K562 (cell line): Measurements from ENCODE around the gene MPIG6B. TPM values are rescaled to one million over a fixed set of nuclear protein-coding genes. Genes with fewer than 3 reads are reported as not detected.

Source experiments
- ATAC-seq: fragments of 200-7000 bp; cut with Tn5 transposase; 3 replicates; pipeline ENCODE4 v1.9.1; 2020; ENCODE audit warnings: moderate library complexity
- BruUV-seq: library from RNA; stranded (reverse); fragments of 400-500 nt; replicated peaks from 2 replicates; lab custom pipeline; 2021; lab: Mats Ljungman, UMichigan
- CTCF ChIA-PET: fragments of 300-600 bp; formaldehyde crosslinking; extraction: SDS; loops from one replicate; lab custom pipeline; 2021; ENCODE audit warnings: low intra/inter-chr PET ratio; lab: Yijun Ruan, JAX
- POLR2A ChIA-PET: fragments of 300-600, 350-650 bp; sonication (Branson Sonifier 250); formaldehyde crosslinking; extraction: SDS; loops from one replicate; lab custom pipeline; 2021; ENCODE audit warnings: antibody characterized with exemption, inconsistent platforms; lab: Yijun Ruan, JAX
- DNase-seq, 4 experiments: peaks; one replicate each; pipeline versions ENCODE4 v3.0.0 to v3.0.0-alpha.2; 2011 to 2018; ENCODE audit warnings: low spot score in 3 of 4, mixed read lengths in 3 of 4; ENCODE audit errors: extremely low read depth in 1 of 4
- FAIRE-seq: peaks from 2 replicates; lab custom pipeline; 2011; peaks lifted over from hg19 to GRCh38; lab: Jason Lieb, UNC
- H2AFZ ChIP-seq: 2 replicates; pipeline ENCODE4 v1.6.0; 2011; ENCODE audit warnings: low read depth, low read length, control low read depth, inconsistent platforms
- H3K27ac ChIP-seq: fragments of 200-600 bp; 3 replicates; pipeline ENCODE4 v1.8.0; 2011; ENCODE audit warnings: low read depth, mild to moderate bottlenecking, control low read depth, inconsistent platforms, low read length, moderate library complexity, mixed read lengths; ENCODE audit errors: extremely low read depth
- H3K27me3 ChIP-seq, 2 experiments: fragments of 300-600 bp in 1 of 2; 2 replicates in 1 of 2; 3 replicates in 1 of 2; pipeline versions ENCODE4 v1.6.0 to v1.8.0; 2011; ENCODE audit warnings: inconsistent platforms in 2 of 2, low read length in 2 of 2, mild to moderate bottlenecking in 1 of 2, mixed read lengths in 1 of 2, moderate library complexity in 1 of 2; ENCODE audit not compliant: control insufficient read depth in 2 of 2, insufficient read depth in 2 of 2
- H3K36me3 ChIP-seq: fragments of 300-600 bp; 3 replicates; pipeline ENCODE4 v1.8.0; 2011; ENCODE audit warnings: mild to moderate bottlenecking, low read length, inconsistent platforms; ENCODE audit not compliant: control insufficient read depth, insufficient read depth
- H3K4me1 ChIP-seq, 2 experiments: fragments of 200-600 bp in 1 of 2; replicated peaks in 1 of 2; 2 replicates in 1 of 2; 3 replicates in 1 of 2; pipeline versions ENCODE4 v1.5.1 to v1.8.0; 2011; ENCODE audit warnings: inconsistent platforms in 2 of 2, low read length in 2 of 2, mild to moderate bottlenecking in 1 of 2, mixed read lengths in 1 of 2, moderate library complexity in 1 of 2; ENCODE audit not compliant: control insufficient read depth in 2 of 2, insufficient read depth in 2 of 2
- H3K4me2 ChIP-seq: 2 replicates; pipeline ENCODE4 v1.6.1; 2011; ENCODE audit warnings: low read length, control low read depth, inconsistent platforms, mixed read lengths; ENCODE audit not compliant: insufficient read depth
- H3K4me3 ChIP-seq: fragments of 200-600 bp; sonication (generic), shearing (Covaris generic); 2 replicates; pipeline ENCODE4 v1.5.1; 2016; ENCODE audit warnings: control low read depth, inconsistent platforms
- H3K79me2 ChIP-seq: fragments of 200-600 bp; 3 replicates; pipeline ENCODE4 v1.8.0; 2011; ENCODE audit warnings: low read length, inconsistent platforms; ENCODE audit not compliant: control insufficient read depth, insufficient read depth
- H3K9ac ChIP-seq, 2 experiments: 2 replicates each; pipeline versions ENCODE4 v1.6.0 to v1.6.1; 2011; ENCODE audit warnings: low read depth in 2 of 2, low read length in 2 of 2, control low read depth in 1 of 2, inconsistent platforms in 1 of 2, mild to moderate bottlenecking in 1 of 2, mixed read lengths in 1 of 2; ENCODE audit not compliant: insufficient read depth in 1 of 2
- H3K9me1 ChIP-seq: one replicate; pipeline ENCODE4 v1.6.0; 2011; ENCODE audit warnings: inconsistent platforms, mild to moderate bottlenecking, low read length, moderate library complexity; ENCODE audit not compliant: control insufficient read depth, insufficient read depth
- H3K9me3 ChIP-seq: replicated peaks from 2 replicates; pipeline ENCODE4 v1.5.1; 2011; ENCODE audit warnings: low read depth, low read length, inconsistent platforms; ENCODE audit not compliant: control insufficient read depth, insufficient read depth
- H4K20me1 ChIP-seq: replicated peaks from 2 replicates; pipeline ENCODE4 v1.6.1; 2011; ENCODE audit warnings: low read length, inconsistent platforms, mixed read lengths; ENCODE audit not compliant: control insufficient read depth, insufficient read depth
- ATF1 ChIP-seq, 2 experiments: fragments of 450-650 bp in 1 of 2; IDR thresholded peaks; 2 replicates each; pipeline ENCODE4 v1.6.1; 2016; ENCODE audit warnings: missing compliant biosample characterization in 1 of 2, missing genetic modification characterization in 1 of 2
- COPS2 ChIP-seq: fragments of 450-650 bp; conservative IDR thresholded peaks from 2 replicates; pipeline ENCODE4 v1.6.1; 2016; ENCODE audit warnings: mild to moderate bottlenecking, moderate library complexity
- CREB5 ChIP-seq: fragments of 250-450 bp; sonication (Bioruptor Pico); IDR thresholded peaks from 2 replicates; pipeline ENCODE4 v1.5.0; 2020; ENCODE audit warnings: mild to moderate bottlenecking
- DPF2 ChIP-seq: fragments of 450-650 bp; IDR thresholded peaks from 2 replicates; pipeline ENCODE4 v1.6.1; 2016
- E2F3 ChIP-seq: fragments of 250-450 bp; sonication (Bioruptor Pico); IDR thresholded peaks from 2 replicates; pipeline ENCODE4 v1.4.0; 2020; ENCODE audit warnings: mild to moderate bottlenecking
- EP300 ChIP-seq: IDR thresholded peaks from 2 replicates; pipeline ENCODE4 v1.6.1; 2012; ENCODE audit warnings: low read length, improper control_type of control experiment
- GATAD2A ChIP-seq: fragments of 450-650 bp; IDR thresholded peaks from 2 replicates; pipeline ENCODE4 v1.6.1; 2017
- MLX ChIP-seq, 2 experiments: fragments of 450-650 bp in 1 of 2; sonication (generic) in 1 of 2; formaldehyde crosslinking; conservative IDR thresholded peaks; 2 replicates each; pipeline versions ENCODE4 v1.4.0 to v1.8.1; 2020 to 2022; ENCODE audit warnings: mild to moderate bottlenecking in 1 of 2, missing genetic modification reagents in 1 of 2
- MYC ChIP-seq, 2 experiments: fragments of 250-450 bp in 1 of 2; sonication (Bioruptor Pico) in 1 of 2; IDR thresholded peaks; 2 replicates each; pipeline versions ENCODE4 v1.5.1 to v1.6.1; 2012 to 2021; ENCODE audit warnings: low read depth in 2 of 2, borderline replicate concordance in 1 of 2, improper control_type of control experiment in 1 of 2, low read length in 1 of 2, mild to moderate bottlenecking in 1 of 2, moderate library complexity in 1 of 2
- NFATC3 ChIP-seq: fragments of 450-650 bp; IDR thresholded peaks from 2 replicates; pipeline ENCODE4 v1.6.1; 2017; ENCODE audit warnings: mild to moderate bottlenecking
- PCBP2 ChIP-seq: fragments of 200-400 bp; formaldehyde crosslinking; IDR thresholded peaks from 2 replicates; pipeline ENCODE4 v1.6.1; 2018; ENCODE audit warnings: low read length, low read depth, mild to moderate bottlenecking, moderate library complexity; ENCODE audit not compliant: poor library complexity, severe bottlenecking
- POLR2G ChIP-seq: fragments of 200-400 bp; formaldehyde crosslinking; IDR thresholded peaks from 2 replicates; pipeline ENCODE4 v1.6.1; 2017; ENCODE audit warnings: low read depth, mild to moderate bottlenecking, antibody characterized with exemption, low read length, moderate library complexity
- RBFOX2 ChIP-seq: fragments of 200-400 bp; formaldehyde crosslinking; IDR thresholded peaks from 2 replicates; pipeline ENCODE4 v1.6.1; 2017; ENCODE audit warnings: low read depth, mild to moderate bottlenecking, low read length, moderate library complexity
- RBM22 ChIP-seq: fragments of 200-400 bp; formaldehyde crosslinking; IDR thresholded peaks from 2 replicates; pipeline ENCODE4 v1.6.1; 2018; ENCODE audit warnings: low read length, low read depth; ENCODE audit not compliant: poor library complexity, severe bottlenecking
- RHOXF2B ChIP-seq: fragments of 250-450 bp; sonication (Bioruptor Pico); conservative IDR thresholded peaks from 2 replicates; pipeline ENCODE4 v1.5.1; 2021
- SMAD4 ChIP-seq: fragments of 250-450 bp; sonication (Bioruptor Pico); conservative IDR thresholded peaks from 2 replicates; pipeline ENCODE4 v1.8.0; 2021; ENCODE audit warnings: inconsistent platforms, mild to moderate bottlenecking, moderate library complexity
- ZBTB1 ChIP-seq: sonication (generic); formaldehyde crosslinking; IDR thresholded peaks from 2 replicates; pipeline ENCODE4 v1.8.1; 2023; ENCODE audit warnings: missing genetic modification reagents, low read depth, mild to moderate bottlenecking, borderline replicate concordance
- ZNF696 ChIP-seq: fragments of 250-450 bp; sonication (Bioruptor Pico); conservative IDR thresholded peaks from 2 replicates; pipeline ENCODE4 v1.4.0; 2020; ENCODE audit warnings: mild to moderate bottlenecking, moderate library complexity
- ZNF699 ChIP-seq: fragments of 250-450 bp; sonication (Bioruptor Pico); IDR thresholded peaks from 2 replicates; pipeline ENCODE4 v1.8.0; 2021; ENCODE audit warnings: mild to moderate bottlenecking, moderate library complexity; ENCODE audit not compliant: insufficient replicate concordance
- WGBS: fragments of 100-300 bp; shearing (Covaris generic); methylation state at CpG from one replicate; pipeline ENCODE4 v1.1.6; 2016; ENCODE audit warnings: low coverage, mixed read lengths; ENCODE audit not compliant: insufficient coverage; ENCODE audit errors: missing lambda C conversion rate; 5-methylcytosine and 5-hydroxymethylcytosine counted together
- in situ Hi-C: fragments of 300-500 bp; cut with MboI; formaldehyde crosslinking; loops from 4 replicates; pipeline ENCODE4 v1.15.0; 2018; ENCODE audit warnings: inconsistent platforms, mixed read lengths
- intact Hi-C: fragments of 100-400 bp; cut with micrococcal nuclease; formaldehyde crosslinking; loops from 2 replicates; pipeline ENCODE4 v1.14.2; 2022
- polyA plus RNA-seq, 8 experiments: library from polyadenylated mRNA; depleted of rRNA in 4 of 8; stranded (reverse) in 5 of 8; unstranded in 3 of 8; fragments of >200 nt; fragmentation: Nextera tagmentation in 2 of 8; fragmentation: Illumina TruSeq in 1 of 8; extraction: Ambion mirVana in 2 of 8; extraction: Trizol in 1 of 8; gene quantifications; 2 replicates each; pipeline versions ENCODE4 v1.2.1 to v1.2.3, GENCODE V29; 2011 to 2014; ENCODE audit warnings: inconsistent platforms in 1 of 8, missing spikeins in 1 of 8
- total RNA-seq, 7 experiments: library from RNA; depleted of rRNA in 6 of 7; stranded (reverse); fragments of >200 nt in 6 of 7; fragmentation: Illumina TruSeq in 2 of 7; extraction: Trizol in 2 of 7; gene quantifications; 2 replicates each; pipeline versions ENCODE4 v1.2.1 to v1.2.3, GENCODE V29; 2011 to 2021; ENCODE audit warnings: low replicate concordance in 1 of 7

MPIG6B gene
- total and polyA plus RNA-seq, 9 of the 15 experiments (the other 6 are each of a cell fraction or from before 2014, with no cell fraction given) = 0.11 to 1.2 (median 0.28) TPM; not detected in 1

- intact Hi-C loops = no loop called here
- no peak overlapping the region for H3K4me2 ChIP-seq
- POLR2A ChIA-PET = interaction anchor here (0.5 to 15.0 kb wide), 13 partner anchors 11 to 477 kb away, joined by 3 to 236 read pairs (median 4); partner anchors contain the start of genes ABHD16A, C6orf47, CLIC1 and CSNK2B
- H3K9me3 ChIP-seq = no peaks in the 10 kb centered on the region
- H3K4me1 ChIP-seq = peaks cover 43 to 53% of the 10 kb centered on the region in 2 experiments
- no peaks in the 10 kb centered on the region for H3K27me3 ChIP-seq
- no peak overlapping the region for H2AFZ ChIP-seq
- 89% methylated on average over 24 of the region's 25 CpGs for WGBS
- no peak for DNase-seq
- H3K36me3 ChIP-seq = peaks cover 27% of the 10 kb centered on the region; the same call in 2 of the 3 replicates
- in situ Hi-C loops = no loop called here
- peaks cover 5% of the 10 kb centered on the region for H3K9me1 ChIP-seq
- H4K20me1 ChIP-seq = no peaks in the 10 kb centered on the region
- peaks cover 7% of the 10 kb centered on the region; the same call in 1 of the 3 replicates for H3K79me2 ChIP-seq
- no peak for FAIRE-seq
- peak overlapping the region in 1 of 2 experiments; percentile 70; a peak in 2 of 4 replicates for H3K9ac ChIP-seq
- no TSS peak for BruUV-seq
- no peak for ATAC-seq
- no peak overlapping the region for H3K4me3 ChIP-seq
- H3K27ac ChIP-seq = no peak overlapping the region
- CTCF ChIA-PET = interaction anchor here (0.5 kb wide), 1 partner anchor 43 kb away, joined by 3 read pairs; the partner anchor contains the start of gene LY6G5C
- TF ChIP-seq PCBP2 (no peak), SMAD4 (no peak), MLX (CRISPR knock-in tag; conservative IDR thresholded peaks at IDR 0.05) (no peak), RHOXF2B (CRISPR knock-in tag) (no peak), EP300 (no peak), NFATC3 (no peak), MYC (IDR thresholded peaks at IDR 0.05; ENCODE audit: low read depth, low read length) (no peak), MYC (CRISPR knock-in tag; IDR thresholded peaks at IDR 0.05; ENCODE audit: borderline replicate concordance, low read depth) (no peak), RBFOX2 (peak; percentile 51), ZNF696 (no peak), POLR2G (peak; percentile 73), ZNF699 (CRISPR knock-in tag) (no peak), ZBTB1 (CRISPR knock-in tag) (no peak), COPS2 (no peak), GATAD2A (no peak), RBM22 (no peak), DPF2 (no peak), ATF1 (CRISPR knock-in tag; IDR thresholded peaks at IDR 0.05) (no peak), ATF1 (tag; IDR thresholded peaks at IDR 0.05) (no peak), CREB5 (CRISPR knock-in tag) (no peak), E2F3 (no peak)
These were observed 963 bp downstream of the MPIG6B start for GRCh38 chr6:31723980-31724691.
